Smooth muscle cell of the umbilical artery (primary cell): Measurements from ENCODE around the gene MRC1. TPM values are rescaled to one million over a fixed set of nuclear protein-coding genes. Genes with fewer than 3 reads are reported as not detected.

ENCODE experiments used
- total RNA-seq: library from RNA; depleted of rRNA; stranded (reverse); fragments of >200 nt; gene quantifications from 2 replicates; pipeline ENCODE4 v1.2.3, GENCODE V29; 2014

MRC1 gene
- 0.05 TPM in 1 of 2 replicates, not detected in the other for total RNA-seq

DNA sequence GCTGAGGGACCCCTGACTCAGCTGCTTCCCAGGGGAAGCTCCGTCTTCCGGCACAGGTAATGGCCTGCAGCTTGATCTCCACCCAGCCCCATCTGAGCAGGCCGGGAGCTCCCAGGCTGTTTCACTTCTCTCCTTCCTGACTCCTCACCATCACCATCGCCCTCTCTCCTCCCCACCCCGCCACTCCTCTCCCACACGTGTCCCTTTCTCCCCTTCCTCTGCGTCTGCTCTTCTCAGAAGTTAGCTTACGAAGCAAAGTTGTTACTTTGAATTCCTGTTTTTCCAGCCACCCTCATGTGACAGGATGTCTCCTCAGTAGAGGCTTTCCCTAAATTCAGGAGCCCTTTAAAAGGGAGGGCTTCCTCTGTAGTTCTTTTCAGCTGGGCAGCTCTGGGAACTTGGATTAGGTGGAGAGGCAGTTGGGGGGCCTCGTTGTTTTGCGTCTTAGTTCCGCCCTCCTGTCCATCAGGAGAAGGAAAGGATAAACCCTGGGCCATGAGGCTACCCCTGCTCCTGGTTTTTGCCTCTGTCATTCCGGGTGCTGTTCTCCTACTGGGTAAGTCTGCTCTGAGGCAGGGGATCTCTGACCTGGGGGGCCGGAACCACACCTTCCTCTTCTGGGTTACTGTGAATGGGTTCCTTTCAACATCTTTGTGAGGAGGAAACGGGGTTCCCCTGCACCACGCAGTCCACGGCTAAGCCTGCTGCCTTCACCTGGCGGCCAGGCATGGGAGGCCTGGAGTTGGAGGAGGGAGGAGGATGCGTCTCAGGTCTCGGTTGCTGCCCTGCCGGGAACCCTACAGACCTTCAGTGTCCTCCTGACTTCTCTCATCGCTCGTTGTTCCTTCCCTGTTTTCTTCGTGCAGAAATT lies at the start of gene MRC1:
Gene MRC1 (plus strand): TSS at position 378 of the 871 bp plus-strand sequence. CDS start 118 bp downstream, at position 496.

DNA sequence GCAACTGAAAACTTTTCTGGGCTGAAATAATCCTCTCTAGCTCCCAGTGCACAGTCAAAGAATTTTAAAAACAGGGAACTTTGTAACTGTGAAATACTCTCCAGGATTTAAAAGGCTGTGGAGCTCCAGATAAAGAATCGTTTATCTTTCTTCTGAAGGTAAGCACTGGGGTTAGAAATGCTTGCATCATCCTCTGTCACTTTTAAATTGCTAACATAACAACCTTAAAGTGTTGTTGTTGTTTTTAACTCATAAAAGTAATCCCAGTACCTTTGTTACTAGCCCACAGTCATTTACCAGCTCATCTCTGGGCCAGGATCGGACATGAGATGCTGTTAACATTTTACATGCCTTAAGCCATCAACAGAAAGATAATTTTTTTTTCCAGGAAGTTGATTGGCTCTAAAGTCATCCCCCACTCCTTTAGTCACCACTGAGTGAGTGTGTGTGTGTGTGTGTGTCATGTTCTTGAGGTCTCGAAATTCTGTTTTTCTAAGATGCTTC lies 142.8 kb downstream of the MRC1 start, which contains the start of gene SLC39A12:
Gene SLC39A12 (plus strand): TSS at position 51 of the 504 bp plus-strand sequence. CDS start 1,359 bp downstream, outside the sequence.

Other genes with a start within 250 kb of the MRC1 start
- 30.0 and 39.1 TPM in 2 replicates for gene HACD1, start 192.0 kb upstream of the MRC1 start, total RNA-seq
- gene STAM, start 165.2 kb upstream of the MRC1 start, total RNA-seq: 22.3 and 33.7 TPM in 2 replicates
- gene TMEM236, start 57.1 kb upstream of the MRC1 start, total RNA-seq: under 0.01 and 0.23 TPM in 2 replicates
- not detected in 2 replicates for gene SLC39A12, start 142.6 kb downstream of the MRC1 start, total RNA-seq